Ovary (tissue), 9 donors: ENCODE measurements around the gene HP1BP3. TPM values are rescaled to one million over a fixed set of nuclear protein-coding genes. Genes with fewer than 3 reads are reported as not detected.
"Not testable (repeated sequence)": the region's sequence is repeated elsewhere in the genome, so short reads cannot be mapped to it uniquely, and the experiment has no call there.

Source experiments
- DNase-seq, 5 donors: peaks; one replicate each; pipeline ENCODE4 v3.0.0-alpha.2; 2019 to 2020
- H3K27ac ChIP-seq, 2 donors: fragments of 200-600 bp; one replicate each; pipeline versions ENCODE4 v1.5.1 to v1.8.0; 2019 to 2022
- H3K27me3 ChIP-seq: fragments of 200-600 bp; one replicate; pipeline ENCODE4 v1.8.0; 2022
- H3K36me3 ChIP-seq: fragments of 200-600 bp; sonication (generic); one replicate; pipeline ENCODE4 v1.5.1; 2019
- H3K4me1 ChIP-seq: one replicate; pipeline ENCODE4 v1.8.1; 2013; ENCODE audit warnings: mild to moderate bottlenecking, moderate library complexity; ENCODE audit not compliant: insufficient read depth
- H3K4me3 ChIP-seq: fragments of 200-600 bp; sonication (generic); one replicate; pipeline ENCODE4 v1.5.1; 2017
- H3K9me3 ChIP-seq, 2 donors: fragments of 200-600 bp in 1 of 2; sonication (generic) in 1 of 2; one replicate each; pipeline versions ENCODE4 v1.5.1 to v1.8.1; 2013 to 2019; ENCODE audit warnings: mild to moderate bottlenecking in 1 of 2, moderate library complexity in 1 of 2
- EP300 ChIP-seq: sonication (generic); formaldehyde crosslinking; IDR thresholded peaks from one replicate; pipeline ENCODE4 v1.6.1; 2017; ENCODE audit warnings: antibody characterized with exemption
- POLR2A ChIP-seq: fragments of 450-650 bp; IDR thresholded peaks from one replicate; pipeline ENCODE4 v1.6.1; 2017; ENCODE audit warnings: antibody characterized with exemption, mild to moderate bottlenecking, moderate library complexity
- WGBS, 3 donors: extraction: QIAGEN DNeasy Blood & Tissue Kit in 1 of 3; methylation state at CpG; one replicate each; pipeline versions ENCODE4 v1.1.5 to v1.1.7; 2013 to 2017; 5-methylcytosine and 5-hydroxymethylcytosine counted together
- intact Hi-C, 4 donors: fragments of 100-400 bp; cut with DNase I; formaldehyde crosslinking; loops; one replicate each; pipeline versions ENCODE4 v1.11.0 to v1.15.1; 2022 to 2023
- polyA plus RNA-seq, 2 donors: library from polyadenylated mRNA; stranded (reverse); fragments of 200-250 nt in 1 of 2; fragments of 350-450 nt in 1 of 2; fragmentation: Illumina TruSeq in 1 of 2; extraction: RNeasy Lipid Tissue Mini Kit (QIAGEN cat#74804) in 1 of 2; gene quantifications; one replicate each; pipeline ENCODE4 v1.2.3, GENCODE V29; 2013 to 2014
- total RNA-seq, 7 donors: library from RNA; depleted of rRNA in 2 of 7; stranded (reverse); fragments of >200 nt in 2 of 7; fragmentation: NEBNext Ultra II Directional in 3 of 7; extraction: Animal tissue kit (Norgen Biotek cat#: 25700) in 3 of 7; gene quantifications; one replicate each; pipeline versions ENCODE4 v1.1.0 to v1.2.4, GENCODE V29; 2016 to 2023
- TF ChIP-seq, protein P1 (sequence below), 3 donors: fragments of 450-650 bp in 2 of 3; fragments of 200-600 bp in 1 of 3; IDR thresholded peaks; one replicate each; pipeline versions ENCODE4 v1.5.1 to v1.8.0; 2016 to 2022; ENCODE audit warnings: antibody characterized with exemption in 3 of 3, mild to moderate bottlenecking in 1 of 3
- donor health status: DM: no; HTN: no; CAD: no; lungs with moderate emphysema.
- donor health status: DM: no; HTN: no; CAD: no.
- donor health status: Bipolar disorder and iron deficiency.
- donor health status: DM: yes; HTN: yes; CAD: no.
- donor health status: DM: no; HTN: no; CAD: no.
- donor health status: DM: yes; HTN: yes; CAD: no.

Gene HP1BP3
- total and polyA plus RNA-seq, 9 donors, result 162 to 302 (median 211) TPM

DNA sequence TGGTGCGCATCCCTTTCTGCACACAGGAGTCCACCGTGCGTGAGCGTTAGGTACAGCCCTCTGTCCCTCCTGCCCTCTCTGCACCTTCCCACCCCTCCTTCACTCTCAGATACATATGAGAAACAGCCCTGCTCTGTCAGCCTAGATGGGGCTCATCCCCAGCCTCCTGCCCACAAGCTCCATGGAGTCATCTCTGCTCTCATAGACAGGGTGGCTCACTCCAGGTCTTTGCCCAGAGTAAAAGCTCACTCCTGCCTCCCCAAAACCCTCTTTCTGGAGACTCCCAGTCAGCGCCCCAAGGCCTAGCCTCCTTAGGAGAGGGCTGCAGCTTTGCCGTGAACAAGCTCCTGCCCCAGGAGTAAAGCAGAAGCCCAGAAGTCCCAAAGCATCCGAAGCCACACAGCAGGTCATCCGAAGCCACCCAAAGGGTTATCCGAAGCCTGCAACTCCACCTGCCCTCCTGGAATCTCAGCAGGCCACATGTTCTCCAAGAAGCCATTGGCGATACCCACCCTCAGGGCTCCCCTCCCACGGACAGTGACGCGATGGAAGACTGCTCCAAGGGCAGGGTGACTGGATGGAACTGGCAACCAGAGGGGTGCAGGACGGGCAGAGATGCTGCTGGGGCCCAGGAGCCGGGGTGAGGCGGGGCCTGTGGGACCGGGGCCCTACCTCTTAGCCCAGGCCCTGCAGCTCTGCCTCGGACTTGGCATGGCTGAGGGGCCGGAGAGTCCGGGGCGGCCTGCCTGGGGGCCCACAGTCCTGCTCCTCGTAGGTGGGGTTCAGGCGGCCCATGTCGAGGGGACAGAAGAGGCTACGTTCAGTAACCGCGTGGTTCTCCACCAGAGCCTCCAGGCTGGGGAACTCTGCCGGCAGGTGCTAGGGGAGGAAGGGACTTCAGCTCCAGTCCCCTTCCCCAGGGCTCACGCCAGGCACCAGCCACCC, 65.7 kb downstream of the HP1BP3 start:
- WGBS, 3 donors, result 88 to 93% (median 89%) methylated on average over 29 of the region's 29 CpGs
- Histone ChIP-seq H3K27ac (no peak overlapping the region), H3K4me3 (no peak overlapping the region), H3K9me3 (no peaks in the 10 kb centered on the region), H3K27me3 (no peaks in the 10 kb centered on the region), H3K36me3 (no peaks in the 10 kb centered on the region), H3K4me1 (no peaks in the 10 kb centered on the region)
- peak in 4 of 5 donors; percentile 13 to 31 (median 15) for DNase-seq
- intact Hi-C loops, result no loop called here
- TF ChIP-seq EP300, result no peak
- no peak for TF ChIP-seq POLR2A
- TF ChIP-seq, protein P1, sequence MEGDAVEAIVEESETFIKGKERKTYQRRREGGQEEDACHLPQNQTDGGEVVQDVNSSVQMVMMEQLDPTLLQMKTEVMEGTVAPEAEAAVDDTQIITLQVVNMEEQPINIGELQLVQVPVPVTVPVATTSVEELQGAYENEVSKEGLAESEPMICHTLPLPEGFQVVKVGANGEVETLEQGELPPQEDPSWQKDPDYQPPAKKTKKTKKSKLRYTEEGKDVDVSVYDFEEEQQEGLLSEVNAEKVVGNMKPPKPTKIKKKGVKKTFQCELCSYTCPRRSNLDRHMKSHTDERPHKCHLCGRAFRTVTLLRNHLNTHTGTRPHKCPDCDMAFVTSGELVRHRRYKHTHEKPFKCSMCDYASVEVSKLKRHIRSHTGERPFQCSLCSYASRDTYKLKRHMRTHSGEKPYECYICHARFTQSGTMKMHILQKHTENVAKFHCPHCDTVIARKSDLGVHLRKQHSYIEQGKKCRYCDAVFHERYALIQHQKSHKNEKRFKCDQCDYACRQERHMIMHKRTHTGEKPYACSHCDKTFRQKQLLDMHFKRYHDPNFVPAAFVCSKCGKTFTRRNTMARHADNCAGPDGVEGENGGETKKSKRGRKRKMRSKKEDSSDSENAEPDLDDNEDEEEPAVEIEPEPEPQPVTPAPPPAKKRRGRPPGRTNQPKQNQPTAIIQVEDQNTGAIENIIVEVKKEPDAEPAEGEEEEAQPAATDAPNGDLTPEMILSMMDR (IDR thresholded peaks at IDR 0.05), result no peak

DNA sequence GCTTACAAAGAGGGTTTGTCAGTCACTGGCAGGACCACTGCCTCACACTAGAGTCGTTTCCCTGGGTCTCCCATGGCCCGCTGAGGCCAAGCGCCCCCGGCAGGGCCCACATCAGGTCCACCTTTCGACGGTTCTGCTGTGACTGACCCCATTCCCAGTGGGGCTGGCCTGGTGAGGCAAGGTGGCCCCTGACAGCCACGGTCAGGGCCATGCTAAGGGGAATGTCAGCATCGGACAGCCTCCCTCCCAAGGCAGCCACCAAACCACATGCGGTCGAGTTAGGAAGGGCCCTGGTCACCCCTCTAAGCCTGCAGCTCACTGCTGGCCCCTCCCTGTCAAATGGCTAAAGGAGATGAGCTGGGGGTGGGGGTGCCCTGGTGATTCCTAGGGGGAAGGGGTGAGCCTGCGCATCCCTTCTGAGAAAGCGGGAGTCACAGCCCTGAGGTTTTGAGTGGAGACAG, 66.4 kb downstream of the HP1BP3 start:
- no peaks in the 10 kb centered on the region for H3K9me3 ChIP-seq
- TF ChIP-seq POLR2A (no peak), EP300 (no peak)
- TF ChIP-seq, protein P1 (IDR thresholded peaks at IDR 0.05), result no peak
- DNase-seq, result peak in 4 of 5 donors; percentile 5 to 23 (median 12)
- intact Hi-C loops, result no loop called here
- H3K27ac ChIP-seq, result no peak overlapping the region
- no peaks in the 10 kb centered on the region for H3K36me3 ChIP-seq
- H3K27me3 ChIP-seq, result no peaks in the 10 kb centered on the region
- H3K4me1 ChIP-seq, result no peaks in the 10 kb centered on the region
- 87 to 92% (median 91%) methylated on average over 12 of the region's 12 CpGs for WGBS, 3 donors
- H3K4me3 ChIP-seq, result no peak overlapping the region

DNA sequence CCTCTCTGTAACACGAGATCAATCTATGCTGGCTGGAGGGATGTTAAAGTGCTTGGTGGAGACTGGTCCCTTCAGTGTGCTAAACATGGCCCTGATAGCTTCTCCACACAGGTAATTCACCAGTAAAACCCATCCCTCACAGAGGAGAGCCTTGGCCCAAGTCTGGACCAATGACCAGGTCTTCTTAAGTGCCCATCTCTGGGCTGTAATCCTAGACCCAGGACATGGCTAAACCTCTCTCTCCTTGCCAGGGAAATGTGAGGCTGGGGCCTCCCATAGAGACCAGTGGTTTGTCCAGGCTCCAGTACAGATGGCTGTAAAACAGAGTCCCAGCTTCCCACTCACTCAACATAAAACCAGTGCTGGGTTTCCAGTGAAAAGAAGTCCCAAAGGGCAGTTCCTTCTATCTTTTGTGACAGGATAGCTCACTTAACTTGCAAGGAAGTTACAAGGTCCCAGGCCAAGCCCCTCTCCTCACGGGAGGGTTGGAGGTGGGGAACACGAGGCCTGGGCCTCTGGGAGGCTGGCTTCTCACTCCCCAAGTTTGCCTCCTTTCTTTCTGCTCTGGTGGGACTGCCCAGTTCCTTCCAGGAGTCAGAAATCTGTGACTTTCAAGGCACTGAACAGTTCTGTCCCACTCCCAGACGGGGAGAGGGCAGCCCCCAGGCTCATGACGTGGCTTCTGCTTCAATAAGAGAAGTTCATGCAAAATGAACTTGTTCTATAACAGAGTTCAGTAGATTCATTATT, 67.1 kb downstream of the HP1BP3 start:
- H3K4me1 ChIP-seq, result no peaks in the 10 kb centered on the region
- intact Hi-C loops, result no loop called here
- 75 to 88% (median 83%) methylated on average over 5 of the region's 5 CpGs for WGBS, 3 donors
- H3K4me3 ChIP-seq, result no peak overlapping the region
- TF ChIP-seq, protein P1 (IDR thresholded peaks at IDR 0.05), result no peak
- no peak for TF ChIP-seq POLR2A
- no peak for TF ChIP-seq EP300
- peak in 1 of 5 donors; percentile 9 for DNase-seq
- H3K36me3 ChIP-seq, result no peaks in the 10 kb centered on the region
- no peaks in the 10 kb centered on the region for H3K27me3 ChIP-seq
- no peak overlapping the region for H3K27ac ChIP-seq
- H3K9me3 ChIP-seq, result no peaks in the 10 kb centered on the region

DNA sequence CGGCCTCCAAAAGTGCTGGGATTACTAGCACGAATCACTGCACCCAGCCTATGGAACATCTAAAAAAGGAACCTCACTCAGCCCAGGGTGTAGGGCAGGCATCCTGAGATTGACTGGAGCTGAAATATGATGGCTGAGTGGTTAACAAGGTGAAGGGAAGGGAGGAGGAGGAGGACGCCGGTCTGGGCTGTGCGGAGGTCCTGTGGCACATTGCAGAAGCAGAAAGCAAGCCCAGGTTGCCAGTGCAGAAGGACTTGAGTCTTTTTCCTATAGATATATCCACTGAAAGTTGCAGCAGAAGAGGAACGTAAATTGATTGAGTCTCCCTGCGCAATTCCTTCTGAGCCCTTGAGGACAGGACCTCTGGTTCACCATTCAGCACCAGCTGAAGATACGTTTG, 67.8 kb downstream of the HP1BP3 start:
- DNase-seq, result peak in 2 of 5 donors; percentile 12 to 22
- Histone ChIP-seq H3K9me3 (no peaks in the 10 kb centered on the region), H3K4me1 (no peaks in the 10 kb centered on the region), H3K27me3 (no peaks in the 10 kb centered on the region), H3K27ac (no peak overlapping the region), H3K4me3 (no peak overlapping the region), H3K36me3 (no peaks in the 10 kb centered on the region)
- WGBS, 3 donors, result 86 to 89% (median 89%) methylated on average over 8 of the region's 8 CpGs
- TF ChIP-seq, protein P1 (IDR thresholded peaks at IDR 0.05), result no peak
- TF ChIP-seq EP300, result no peak
- TF ChIP-seq POLR2A, result no peak
- intact Hi-C loops, result no loop called here

DNA sequence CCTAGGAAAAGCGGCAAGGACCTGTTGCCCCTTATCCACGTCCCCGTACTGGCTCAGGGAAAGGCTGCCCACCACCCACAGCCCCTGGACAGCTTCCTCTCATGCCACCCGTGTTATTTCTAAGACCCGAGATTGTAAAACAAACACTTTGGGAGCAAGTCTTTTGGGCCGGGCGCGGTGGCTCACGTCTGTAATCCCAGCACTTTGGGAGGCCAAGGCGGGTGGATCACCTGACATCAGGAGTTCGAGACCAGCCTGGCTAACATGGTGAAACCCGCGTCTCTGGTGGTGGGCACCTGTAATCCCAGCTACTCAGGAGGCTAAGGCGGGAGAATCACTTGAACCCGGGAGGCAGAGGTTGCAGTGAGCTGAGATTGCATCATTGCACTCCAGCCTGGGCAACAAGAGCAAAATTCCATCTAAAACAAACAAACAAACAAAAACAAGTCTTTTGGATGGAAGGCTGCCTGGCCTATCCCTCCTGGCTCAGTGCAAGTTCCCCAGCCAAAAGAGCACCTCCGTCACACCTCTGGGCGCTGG, 68.7 kb downstream of the HP1BP3 start:
- intact Hi-C loops, H3K27me3 ChIP-seq, H3K9me3 ChIP-seq, H3K36me3 ChIP-seq, DNase-seq, H3K4me1 ChIP-seq, H3K27ac ChIP-seq: not testable (repeated sequence)
- peak overlapping the region; percentile 35 for H3K4me3 ChIP-seq
- 55 to 69% (median 59%) methylated on average over 17 of the region's 17 CpGs for WGBS, 3 donors
